ENCODE results near the gene F3. TPM values are rescaled to one million over a fixed set of nuclear protein-coding genes. Genes with fewer than 3 reads are reported as not detected.

F3 gene
- polyA plus RNA-seq, 1 of the 3 experiments (the other 2 are of a cell fraction) = 1.8 TPM

- TF ChIP-seq, protein P1, sequence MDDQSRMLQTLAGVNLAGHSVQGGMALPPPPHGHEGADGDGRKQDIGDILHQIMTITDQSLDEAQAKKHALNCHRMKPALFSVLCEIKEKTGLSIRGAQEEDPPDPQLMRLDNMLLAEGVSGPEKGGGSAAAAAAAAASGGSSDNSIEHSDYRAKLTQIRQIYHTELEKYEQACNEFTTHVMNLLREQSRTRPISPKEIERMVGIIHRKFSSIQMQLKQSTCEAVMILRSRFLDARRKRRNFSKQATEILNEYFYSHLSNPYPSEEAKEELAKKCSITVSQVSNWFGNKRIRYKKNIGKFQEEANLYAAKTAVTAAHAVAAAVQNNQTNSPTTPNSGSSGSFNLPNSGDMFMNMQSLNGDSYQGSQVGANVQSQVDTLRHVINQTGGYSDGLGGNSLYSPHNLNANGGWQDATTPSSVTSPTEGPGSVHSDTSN (IDR thresholded peaks at IDR 0.05) = no peak
- TF ChIP-seq, protein P2, sequence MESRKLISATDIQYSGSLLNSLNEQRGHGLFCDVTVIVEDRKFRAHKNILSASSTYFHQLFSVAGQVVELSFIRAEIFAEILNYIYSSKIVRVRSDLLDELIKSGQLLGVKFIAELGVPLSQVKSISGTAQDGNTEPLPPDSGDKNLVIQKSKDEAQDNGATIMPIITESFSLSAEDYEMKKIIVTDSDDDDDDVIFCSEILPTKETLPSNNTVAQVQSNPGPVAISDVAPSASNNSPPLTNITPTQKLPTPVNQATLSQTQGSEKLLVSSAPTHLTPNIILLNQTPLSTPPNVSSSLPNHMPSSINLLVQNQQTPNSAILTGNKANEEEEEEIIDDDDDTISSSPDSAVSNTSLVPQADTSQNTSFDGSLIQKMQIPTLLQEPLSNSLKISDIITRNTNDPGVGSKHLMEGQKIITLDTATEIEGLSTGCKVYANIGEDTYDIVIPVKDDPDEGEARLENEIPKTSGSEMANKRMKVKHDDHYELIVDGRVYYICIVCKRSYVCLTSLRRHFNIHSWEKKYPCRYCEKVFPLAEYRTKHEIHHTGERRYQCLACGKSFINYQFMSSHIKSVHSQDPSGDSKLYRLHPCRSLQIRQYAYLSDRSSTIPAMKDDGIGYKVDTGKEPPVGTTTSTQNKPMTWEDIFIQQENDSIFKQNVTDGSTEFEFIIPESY (IDR thresholded peaks at IDR 0.05; ENCODE audit: borderline replicate concordance, low read depth) = no peak
- TF ChIP-seq SMC3 (IDR thresholded peaks at IDR 0.05; ENCODE audit: low read depth, low read length) = no peak
- no peak for TF ChIP-seq RCOR1 (IDR thresholded peaks at IDR 0.05; ENCODE audit: low read length)
- no peak for TF ChIP-seq RFX5 (IDR thresholded peaks at IDR 0.05; ENCODE audit: low read length)
- TF ChIP-seq TAF1 (IDR thresholded peaks at IDR 0.05; ENCODE audit: borderline replicate concordance, low read depth, low read length) = no peak
- TF ChIP-seq MEF2A (IDR thresholded peaks at IDR 0.05; ENCODE audit: borderline replicate concordance, low read depth) = no peak
- TF ChIP-seq, protein P3, sequence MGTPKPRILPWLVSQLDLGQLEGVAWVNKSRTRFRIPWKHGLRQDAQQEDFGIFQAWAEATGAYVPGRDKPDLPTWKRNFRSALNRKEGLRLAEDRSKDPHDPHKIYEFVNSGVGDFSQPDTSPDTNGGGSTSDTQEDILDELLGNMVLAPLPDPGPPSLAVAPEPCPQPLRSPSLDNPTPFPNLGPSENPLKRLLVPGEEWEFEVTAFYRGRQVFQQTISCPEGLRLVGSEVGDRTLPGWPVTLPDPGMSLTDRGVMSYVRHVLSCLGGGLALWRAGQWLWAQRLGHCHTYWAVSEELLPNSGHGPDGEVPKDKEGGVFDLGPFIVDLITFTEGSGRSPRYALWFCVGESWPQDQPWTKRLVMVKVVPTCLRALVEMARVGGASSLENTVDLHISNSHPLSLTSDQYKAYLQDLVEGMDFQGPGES (IDR thresholded peaks at IDR 0.05; ENCODE audit: low read depth, low read length) = no peak
Measured at GRCh38 chr1:94560333-94560732, 18.8 kb upstream of the F3 start (continued).

DNA sequence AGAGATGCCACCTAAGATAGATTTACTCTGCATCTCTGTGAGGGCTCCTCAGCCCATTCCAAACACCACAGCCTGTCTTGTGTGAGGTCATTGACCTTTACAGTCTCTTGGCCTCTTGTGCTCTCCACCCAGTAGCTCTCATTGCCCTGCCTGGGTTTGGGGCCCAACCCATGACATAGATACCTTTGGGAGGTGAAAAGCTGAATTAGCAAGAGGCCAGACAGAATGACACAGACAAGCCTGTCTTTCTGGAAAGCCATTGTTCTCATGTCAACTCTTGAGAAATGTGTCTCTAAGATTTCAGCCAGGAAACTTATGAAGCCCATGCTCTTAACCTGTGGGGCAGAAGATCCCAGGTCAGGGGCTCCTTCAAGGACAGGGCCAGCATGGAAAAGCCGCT is 18.4 kb upstream of the F3 start:
- H3K9me3 ChIP-seq = no peaks in the 10 kb centered on the region
- H3K36me3 ChIP-seq (replicated peaks in 1 of 2; ENCODE audit: control insufficient read depth in 1 of 2, insufficient read depth in 2 of 2, low read length in 1 of 2) = no peaks in the 10 kb centered on the region
- no peaks in the 10 kb centered on the region for H3K9me2 ChIP-seq
- no peak overlapping the region for H3K4me3 ChIP-seq (ENCODE audit: low read depth in 2 of 2, low read length in 1 of 2)
- no peak overlapping the region for H3K27ac ChIP-seq (ENCODE audit: low read depth in 2 of 2, low read length in 1 of 2)
- no peaks in the 10 kb centered on the region for H3F3A ChIP-seq (replicated peaks; ENCODE audit: insufficient read depth)
- no peak overlapping the region for H3K4me2 ChIP-seq
- no peak overlapping the region for H2AFZ ChIP-seq (ENCODE audit: low read depth)
- no peak for DNase-seq
- H3K4me1 ChIP-seq (ENCODE audit: control insufficient read depth in 1 of 2, insufficient read depth in 2 of 2, low read depth in 1 of 2, low read length in 1 of 2) = peaks cover 0 to 6% of the 10 kb centered on the region in 2 experiments; a peak in 1 of 4 replicates
- ChIA-PET CTCF (no interaction called here), POLR2A (no interaction called here)
- TF ChIP-seq, protein P4, sequence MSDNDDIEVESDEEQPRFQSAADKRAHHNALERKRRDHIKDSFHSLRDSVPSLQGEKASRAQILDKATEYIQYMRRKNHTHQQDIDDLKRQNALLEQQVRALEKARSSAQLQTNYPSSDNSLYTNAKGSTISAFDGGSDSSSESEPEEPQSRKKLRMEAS (IDR thresholded peaks at IDR 0.05; ENCODE audit: low read depth) = no peak
- TF ChIP-seq, protein P5, sequence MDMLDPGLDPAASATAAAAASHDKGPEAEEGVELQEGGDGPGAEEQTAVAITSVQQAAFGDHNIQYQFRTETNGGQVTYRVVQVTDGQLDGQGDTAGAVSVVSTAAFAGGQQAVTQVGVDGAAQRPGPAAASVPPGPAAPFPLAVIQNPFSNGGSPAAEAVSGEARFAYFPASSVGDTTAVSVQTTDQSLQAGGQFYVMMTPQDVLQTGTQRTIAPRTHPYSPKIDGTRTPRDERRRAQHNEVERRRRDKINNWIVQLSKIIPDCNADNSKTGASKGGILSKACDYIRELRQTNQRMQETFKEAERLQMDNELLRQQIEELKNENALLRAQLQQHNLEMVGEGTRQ (IDR thresholded peaks at IDR 0.05; ENCODE audit: borderline replicate concordance, low read depth, low read length) = no peak
- TF ChIP-seq, protein P1 (IDR thresholded peaks at IDR 0.05) = no peak
- TF ChIP-seq, protein P2 (IDR thresholded peaks at IDR 0.05; ENCODE audit: borderline replicate concordance, low read depth) = no peak
- TF ChIP-seq TAF1 (IDR thresholded peaks at IDR 0.05; ENCODE audit: borderline replicate concordance, low read depth, low read length) = no peak
- no peak for TF ChIP-seq GATA2 (CRISPR knock-in tag; IDR thresholded peaks at IDR 0.05)
- TF ChIP-seq POLR2AphosphoS5 (IDR thresholded peaks at IDR 0.05; ENCODE audit: low read depth, low read length) = no peak
- no peak for TF ChIP-seq RAD21 (IDR thresholded peaks at IDR 0.05; ENCODE audit: low read length)
- no peak for TF ChIP-seq YY1 (IDR thresholded peaks at IDR 0.05; ENCODE audit: low read depth)
- TF ChIP-seq FOXM1 (IDR thresholded peaks at IDR 0.05; ENCODE audit: low read depth) = no peak
- TF ChIP-seq SIN3A (IDR thresholded peaks at IDR 0.05; ENCODE audit: borderline replicate concordance, low read depth, low read length) = no peak
- no peak for TF ChIP-seq TCF12 (IDR thresholded peaks at IDR 0.05)
- TF ChIP-seq, protein P6, sequence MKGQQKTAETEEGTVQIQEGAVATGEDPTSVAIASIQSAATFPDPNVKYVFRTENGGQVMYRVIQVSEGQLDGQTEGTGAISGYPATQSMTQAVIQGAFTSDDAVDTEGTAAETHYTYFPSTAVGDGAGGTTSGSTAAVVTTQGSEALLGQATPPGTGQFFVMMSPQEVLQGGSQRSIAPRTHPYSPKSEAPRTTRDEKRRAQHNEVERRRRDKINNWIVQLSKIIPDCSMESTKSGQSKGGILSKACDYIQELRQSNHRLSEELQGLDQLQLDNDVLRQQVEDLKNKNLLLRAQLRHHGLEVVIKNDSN (IDR thresholded peaks at IDR 0.05; ENCODE audit: borderline replicate concordance, low read depth) = no peak
- no peak for TF ChIP-seq ELF1 (IDR thresholded peaks at IDR 0.05)
- TF ChIP-seq SMC3 (IDR thresholded peaks at IDR 0.05; ENCODE audit: low read depth, low read length) = no peak
- WGBS (ENCODE audit: low lambda C conversion rate) = 93% methylated on average over 1 of the region's 1 CpG
- no peak overlapping the region for H3K9ac ChIP-seq
- no peaks in the 10 kb centered on the region for H4K20me1 ChIP-seq (ENCODE audit: insufficient read depth)
- no peaks in the 10 kb centered on the region for H3K79me2 ChIP-seq (ENCODE audit: insufficient read depth)
- H3K27me3 ChIP-seq (ENCODE audit: insufficient read depth) = no peaks in the 10 kb centered on the region
